GM12864 (cell line): ENCODE data around the gene CHADL.
"Not testable (repeated sequence)": the region's sequence is repeated elsewhere in the genome, so short reads cannot be mapped to it uniquely, and the experiment has no call there.

Source experiments
- DNase-seq: peaks from one replicate; pipeline ENCODE4 v3.0.0-alpha.2; 2011; ENCODE audit warnings: low read depth
- H3K4me3 ChIP-seq: 2 replicates; pipeline ENCODE4 v1.5.1; 2011; ENCODE audit warnings: mild to moderate bottlenecking, low read depth, low read length, control low read depth
- CTCF ChIP-seq: IDR thresholded peaks from 2 replicates; pipeline ENCODE4 v1.5.1; 2011; ENCODE audit warnings: low read depth, mild to moderate bottlenecking, moderate library complexity, low read length, control low read depth, inconsistent platforms; ENCODE audit errors: missing control alignments

Gene CHADL

GRCh38 chr22:41191467-41191866 lies 49.3 kb downstream of the CHADL start:
- no peak for TF ChIP-seq CTCF
- no peak for DNase-seq
- no peak overlapping the region for H3K4me3 ChIP-seq

- DNase-seq = no peak
- no peak overlapping the region for H3K4me3 ChIP-seq
- no peak for TF ChIP-seq CTCF
These were observed 56.1 kb downstream of the CHADL start for GRCh38 chr22:41184679-41185078.

- DNase-seq = no peak
- TF ChIP-seq CTCF = no peak
- H3K4me3 ChIP-seq = no peak overlapping the region
These were observed 59.1 kb downstream of the CHADL start for GRCh38 chr22:41181349-41182241.

- no peak overlapping the region for H3K4me3 ChIP-seq
- DNase-seq = no peak
- TF ChIP-seq CTCF = no peak
These were observed 59.8 kb downstream of the CHADL start for GRCh38 chr22:41180926-41181325.

- DNase-seq, H3K4me3 ChIP-seq: not testable (repeated sequence)
These were observed 60.4 kb downstream of the CHADL start for GRCh38 chr22:41180362-41180761.
